ENCODE results near the gene ADAMTS19.

- TF ChIP-seq CTCF (IDR thresholded peaks at IDR 0.05) (no peak), POLR2A (IDR thresholded peaks at IDR 0.05) (no peak)
Measured at GRCh38 chr5:129748913-129749880, 289.1 kb downstream of the ADAMTS19 start.

Measured in heart left ventricle (tissue), 13 donors.